Inflammatory macrophage treated with lipopolysaccharide for 1 hour (primary cell): ENCODE results near the gene FCN3.

ENCODE experiments used
- DNase-seq, 2 donors: peaks; one replicate each; pipeline ENCODE4 v3.0.0-alpha.2; 2020 to 2022

Gene FCN3

DNA sequence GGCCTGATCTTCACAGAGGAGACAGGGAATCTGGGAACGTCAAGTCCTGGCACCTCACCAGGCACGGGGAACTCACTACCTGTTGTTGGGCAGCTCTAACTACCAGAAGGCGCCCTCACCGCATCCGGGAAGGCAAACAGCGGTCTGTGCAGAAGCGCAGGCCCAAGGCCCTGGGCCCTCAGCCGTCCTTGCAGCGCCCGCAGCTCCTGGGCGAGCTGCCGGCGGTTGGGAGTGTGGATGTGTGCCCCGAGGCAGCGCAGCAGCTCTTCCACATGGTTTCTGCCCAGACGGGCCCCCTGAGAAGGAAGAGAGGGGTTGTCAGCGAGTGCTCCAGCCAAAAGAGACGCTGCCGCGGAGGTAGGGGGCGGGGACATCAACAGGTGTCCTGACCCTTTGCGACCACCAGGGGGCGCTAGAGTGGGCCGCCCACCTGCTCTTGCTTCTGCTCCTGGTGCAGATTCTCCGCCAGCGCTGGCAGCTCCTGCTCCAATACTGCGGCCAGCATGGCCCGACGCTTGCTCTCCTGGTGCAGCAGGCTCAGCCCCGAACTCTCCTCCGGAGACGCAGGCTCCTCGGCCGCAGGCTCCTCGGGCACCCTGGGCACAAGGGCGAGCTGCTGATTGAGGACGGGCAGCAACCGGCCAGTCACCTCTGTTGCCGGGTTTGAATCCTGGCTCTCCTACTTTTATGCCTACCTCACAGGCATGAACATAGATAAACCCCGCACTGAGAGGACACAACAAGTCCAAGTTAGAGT lies 17.2 kb downstream of the FCN3 start:
- DNase-seq = peak; percentile 31 to 72

GRCh38 chr1:27356619-27357280 lies 17.9 kb downstream of the FCN3 start:
- DNase-seq = peak in 1 of 2 donors; percentile 58

DNA sequence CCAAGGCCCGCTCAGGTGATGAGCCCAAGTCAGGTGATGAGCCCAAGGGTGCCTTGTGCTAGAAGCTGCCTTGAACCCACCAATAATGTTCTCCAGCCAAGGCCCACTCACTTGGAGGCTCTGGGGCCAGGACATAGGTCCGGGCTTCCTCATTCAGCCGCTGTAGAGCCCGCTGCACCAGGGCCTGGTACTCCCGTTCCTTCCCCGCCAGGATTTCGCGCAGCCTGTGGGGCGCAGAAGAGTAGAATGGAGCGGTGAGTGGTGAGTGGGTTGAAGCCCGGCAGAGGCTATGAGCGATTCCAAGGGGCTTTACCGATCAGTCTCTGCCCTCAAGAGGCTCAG lies 18.4 kb downstream of the FCN3 start:
- no peak for DNase-seq

DNA sequence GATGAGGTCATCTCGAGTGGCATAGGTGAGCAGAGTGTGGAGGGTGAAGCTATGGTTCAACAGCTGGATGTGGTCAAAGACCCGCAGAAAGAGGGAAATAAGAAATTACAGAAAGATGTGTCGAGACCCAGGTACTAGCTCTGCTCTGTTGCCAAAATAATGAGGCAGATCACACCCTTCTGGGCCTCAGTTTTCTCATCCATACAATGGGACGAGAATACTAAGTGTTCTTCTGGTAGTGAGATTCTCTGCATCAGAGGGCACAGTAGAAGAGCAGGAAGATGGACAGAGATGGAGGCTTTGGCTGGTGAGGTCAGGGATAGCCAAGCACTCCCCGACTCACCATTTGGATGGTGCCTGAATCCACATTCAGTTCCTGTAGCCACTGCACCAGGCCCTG lies 18.9 kb downstream of the FCN3 start:
- no peak for DNase-seq

- no peak for DNase-seq
Measured at GRCh38 chr1:27353629-27354028, 21.0 kb downstream of the FCN3 start.

DNA sequence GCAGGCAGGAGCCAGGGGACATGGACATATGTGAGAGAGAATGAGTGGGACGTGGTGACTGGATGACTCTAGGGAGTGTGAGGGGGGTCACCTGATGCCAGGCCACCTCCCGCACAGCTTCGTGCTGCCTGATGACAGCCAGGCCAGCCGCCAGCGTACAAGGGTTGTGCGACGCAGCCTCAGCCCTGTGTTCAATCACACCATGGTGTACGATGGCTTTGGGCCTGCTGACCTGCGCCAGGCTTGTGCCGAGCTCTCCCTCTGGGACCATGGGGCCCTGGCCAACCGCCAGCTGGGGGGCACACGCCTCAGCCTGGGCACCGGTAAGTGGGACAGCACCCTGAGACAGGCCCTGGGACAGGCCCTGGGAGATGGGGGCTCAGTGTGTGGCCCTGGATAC lies 21.5 kb downstream of the FCN3 start:
- no peak for DNase-seq

GRCh38 chr1:27351541-27352107 lies 23.0 kb downstream of the FCN3 start:
- DNase-seq = no peak

- no peak for DNase-seq
Measured at GRCh38 chr1:27350663-27351540, 23.7 kb downstream of the FCN3 start.

DNA sequence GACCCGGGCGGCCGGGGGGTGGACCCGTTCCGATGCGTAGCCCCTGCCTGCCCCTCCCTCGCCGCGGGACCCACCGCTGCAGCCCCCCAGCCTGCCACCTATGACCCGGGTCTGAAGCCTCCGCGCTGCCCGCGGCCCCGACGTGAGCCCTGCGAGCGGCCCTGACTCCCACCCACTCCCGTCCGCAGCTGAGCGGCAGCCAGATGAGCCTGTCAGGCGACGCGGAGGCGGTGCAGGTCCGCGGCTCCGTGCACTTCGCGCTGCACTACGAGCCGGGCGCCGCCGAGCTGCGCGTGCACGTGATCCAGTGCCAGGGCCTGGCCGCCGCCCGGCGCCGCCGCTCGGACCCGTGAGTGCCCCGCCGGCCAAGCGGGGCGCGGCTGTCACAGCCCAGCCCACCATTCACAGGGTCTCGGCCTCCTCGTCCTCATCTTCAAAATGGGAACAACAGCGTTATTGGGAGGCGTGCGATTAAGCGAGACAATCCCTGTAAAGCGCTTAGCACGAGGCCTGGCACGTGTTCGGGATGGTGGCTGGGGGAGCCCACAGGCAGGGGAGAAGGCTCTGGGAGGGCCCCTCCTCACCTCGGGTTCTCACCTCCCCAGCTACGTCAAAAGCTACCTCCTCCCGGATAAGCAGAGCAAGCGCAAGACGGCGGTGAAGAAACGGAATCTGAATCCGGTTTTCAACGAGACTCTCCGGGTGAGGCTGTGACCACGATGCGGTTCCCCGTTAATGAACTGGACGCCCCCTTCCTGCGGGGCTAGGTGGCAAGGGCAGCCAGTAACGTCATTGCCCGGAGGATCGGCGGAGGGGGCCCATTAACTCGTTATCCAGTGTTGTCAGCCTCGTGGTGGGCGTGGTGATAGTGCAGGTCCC lies 24.6 kb downstream of the FCN3 start:
- DNase-seq = no peak

- DNase-seq = no peak
Measured at GRCh38 chr1:27348861-27349783, 25.5 kb downstream of the FCN3 start.

GRCh38 chr1:27346991-27347624 lies 27.5 kb downstream of the FCN3 start:
- no peak for DNase-seq

DNA sequence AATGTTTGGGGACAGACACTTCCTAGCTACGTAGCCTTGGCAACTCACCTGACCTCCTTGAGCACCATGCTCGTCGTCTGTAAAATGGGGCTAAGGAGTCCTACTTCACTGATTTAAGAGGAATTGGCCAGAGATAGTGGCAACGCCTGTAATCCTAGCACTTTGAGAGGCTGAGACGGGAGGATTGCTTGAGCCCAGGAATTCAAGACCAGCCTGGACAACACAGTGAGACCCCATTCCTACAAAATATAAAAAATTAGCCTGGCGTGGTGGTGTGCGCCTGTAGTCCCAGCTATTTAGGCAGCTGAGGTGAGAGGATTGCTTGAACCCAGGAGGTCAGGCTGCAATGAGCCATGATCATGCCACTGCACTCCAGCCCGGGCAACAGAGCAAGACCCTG lies 28.3 kb downstream of the FCN3 start:
- DNase-seq = no peak

- DNase-seq = no peak
Measured at GRCh38 chr1:27345272-27345671, 29.4 kb downstream of the FCN3 start.

DNA sequence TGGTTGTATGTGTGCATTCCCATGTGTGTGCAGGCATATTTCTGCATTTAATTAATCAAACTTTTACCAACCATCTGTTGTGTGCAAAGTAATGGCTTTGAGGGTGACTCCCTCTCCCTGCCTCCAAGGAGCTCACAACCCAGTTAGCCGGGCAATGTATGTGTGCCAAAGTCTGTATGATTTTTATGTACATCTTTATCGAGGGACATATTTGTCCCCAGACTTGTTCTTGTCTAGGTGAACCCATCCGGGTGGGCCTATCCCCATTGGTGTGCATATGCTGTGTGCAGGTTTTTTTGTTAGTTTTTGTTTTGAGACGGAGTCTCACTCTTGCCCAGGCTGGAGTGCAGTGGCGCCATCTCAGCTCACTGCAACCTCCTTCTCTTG lies 31.0 kb downstream of the FCN3 start:
- DNase-seq = no peak

- DNase-seq = peak; percentile 35 to 49
Measured at GRCh38 chr1:27342778-27343638, 31.6 kb downstream of the FCN3 start.

DNA sequence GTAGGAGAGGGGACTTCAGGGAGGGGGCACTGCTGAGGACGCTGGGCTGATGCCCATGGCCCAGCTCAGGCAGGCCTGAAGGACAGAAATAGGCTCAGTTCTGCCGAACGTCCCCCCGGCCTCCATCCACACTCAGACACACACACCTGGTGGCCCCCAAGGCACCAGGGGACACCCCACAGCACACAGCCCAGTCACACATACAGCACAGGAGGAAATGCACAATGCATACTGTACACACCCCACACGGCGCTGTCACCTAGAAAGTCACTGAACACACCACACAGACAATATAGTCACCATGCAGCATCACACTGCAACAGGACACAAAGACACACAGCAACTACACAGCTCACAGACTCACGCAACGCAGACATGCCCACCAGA lies 32.2 kb downstream of the FCN3 start:
- DNase-seq = no peak

GRCh38 chr1:27341525-27342252 lies 32.9 kb downstream of the FCN3 start, which contains the start of gene SYTL1:
Gene SYTL1 (plus strand): TSS chr1:27342022. CDS start chr1:27345335, 3,313 bp downstream.
- peak; percentile 61 to 73 for DNase-seq

GRCh38 chr1:27339213-27339612 lies 35.4 kb downstream of the FCN3 start:
- DNase-seq = no peak

GRCh38 chr1:27338751-27339150 lies 35.9 kb downstream of the FCN3 start:
- no peak for DNase-seq
